HG02798 (cell line): Measurements from ENCODE around the gene ATP1A4.

Experiments used
- ATAC-seq: cut with Tn5 transposase; IDR thresholded peaks from one replicate; pipeline ENCODE4 v1.9.1; 2021; ENCODE audit warnings: mild to moderate bottlenecking; ENCODE audit not compliant: unreplicated experiment, poor library complexity

ATP1A4 gene

GRCh38 chr1:160220301-160220700 lies 68.9 kb downstream of the ATP1A4 start:
- no peak for ATAC-seq

DNA sequence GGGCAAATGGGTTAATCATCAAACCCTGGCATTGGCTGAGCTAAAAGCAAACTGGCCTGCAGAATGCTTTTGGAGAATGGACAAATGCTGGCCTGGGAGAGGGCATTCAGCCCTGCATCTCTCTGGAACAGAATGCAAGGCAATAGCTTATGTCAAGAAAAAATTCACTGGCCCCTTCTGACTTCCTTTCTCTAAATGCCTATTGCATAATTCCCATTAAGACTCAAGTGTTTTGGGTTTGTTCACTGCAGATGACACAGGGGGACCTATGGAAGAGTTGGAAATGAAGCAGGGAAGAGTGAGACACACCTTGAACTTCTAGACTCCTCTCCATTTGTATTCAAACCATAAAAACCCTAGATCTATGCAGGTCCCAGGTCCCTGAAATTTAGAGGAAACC lies 69.7 kb downstream of the ATP1A4 start:
- no peak for ATAC-seq

GRCh38 chr1:160222546-160222945 lies 71.1 kb downstream of the ATP1A4 start:
- no peak for ATAC-seq

GRCh38 chr1:160224606-160225005 lies 73.2 kb downstream of the ATP1A4 start:
- ATAC-seq = no peak

GRCh38 chr1:160225345-160225744 lies 73.9 kb downstream of the ATP1A4 start:
- ATAC-seq = no peak

DNA sequence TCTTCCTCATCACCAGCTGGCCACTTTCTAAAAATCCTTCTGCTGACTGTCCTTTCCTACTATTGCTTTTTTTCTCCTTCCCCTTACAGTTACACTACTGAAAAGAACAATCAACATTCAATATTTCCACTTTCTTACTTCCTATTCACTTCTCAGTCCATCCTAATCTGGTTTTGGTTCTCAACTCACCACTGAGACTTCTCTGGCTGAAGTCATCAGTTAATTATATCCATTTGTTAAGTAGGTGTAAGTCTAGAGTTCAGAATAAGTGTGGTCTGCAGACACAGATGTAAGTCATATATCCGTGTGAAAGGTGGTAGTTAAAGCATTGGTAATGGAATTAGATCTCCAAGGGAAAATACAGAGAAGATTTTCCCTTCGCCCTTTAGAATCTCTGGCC lies 75.2 kb downstream of the ATP1A4 start:
- no peak for ATAC-seq

DNA sequence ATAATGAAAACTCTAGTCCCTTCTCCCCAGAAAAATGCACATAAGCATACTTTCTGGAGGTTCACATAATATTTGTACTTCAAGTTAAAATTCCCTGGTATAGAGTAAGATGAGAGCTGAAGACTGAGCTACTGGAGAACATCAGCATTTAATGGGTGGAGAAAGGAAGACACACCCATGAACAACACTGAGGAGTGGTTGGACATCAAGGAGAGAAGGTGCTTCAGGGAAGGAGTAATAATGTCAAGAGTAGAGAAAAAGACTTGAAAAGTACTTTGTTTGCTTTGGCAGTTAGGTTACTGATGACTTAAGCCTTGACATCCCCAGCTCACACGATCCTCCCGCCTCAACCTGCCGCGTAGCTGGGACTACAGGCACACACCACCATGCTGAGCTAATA lies 75.6 kb downstream of the ATP1A4 start:
- no peak for ATAC-seq

DNA sequence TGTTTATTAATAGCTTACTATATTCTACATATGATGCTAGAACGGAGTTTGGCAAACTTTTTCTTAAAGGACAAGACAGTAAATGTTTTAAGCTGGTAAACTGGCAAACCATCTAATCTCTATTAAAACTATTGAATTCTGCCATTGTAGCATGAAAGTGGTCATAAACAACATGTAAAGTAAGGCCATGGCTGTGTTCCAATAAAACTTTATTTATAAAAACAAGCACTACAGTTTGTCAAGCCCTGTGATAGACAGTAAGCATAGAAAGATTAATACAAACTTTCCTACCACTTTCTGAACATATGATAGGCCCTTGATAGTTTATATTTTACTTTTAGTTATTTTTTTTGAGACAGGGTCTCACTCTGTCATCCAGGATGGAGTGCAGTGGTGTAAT lies 76.2 kb downstream of the ATP1A4 start:
- no peak for ATAC-seq

GRCh38 chr1:160228431-160228830 lies 77.0 kb downstream of the ATP1A4 start:
- ATAC-seq = no peak

GRCh38 chr1:160232911-160233310 lies 81.5 kb downstream of the ATP1A4 start:
- ATAC-seq = no peak
